Neural progenitor cell (in vitro differentiated cells): Measurements from ENCODE around the gene CNNM3. TPM values are rescaled to one million over a fixed set of nuclear protein-coding genes. Genes with fewer than 3 reads are reported as not detected.
A peak's percentile ranks its signal among the peaks of the same experiment; 100 is the strongest.

Experiments
- DNase-seq: peaks from one replicate; pipeline ENCODE4 v3.0.0-alpha.2; 2016; ENCODE audit warnings: low spot score
- H2AFZ ChIP-seq: fragments of 200-600 bp; sonication (generic); replicated peaks from 2 replicates; pipeline ENCODE4 v1.6.1; 2016; ENCODE audit warnings: antibody characterized with exemption
- H3F3A ChIP-seq: fragments of 200-600 bp; sonication (generic); 2 replicates; pipeline ENCODE4 v1.6.1; 2016; ENCODE audit warnings: antibody characterized with exemption, low read depth
- H3K27ac ChIP-seq: fragments of 200-600 bp; sonication (generic); 2 replicates; pipeline ENCODE4 v1.5.1; 2016; ENCODE audit warnings: mild to moderate bottlenecking
- H3K27me3 ChIP-seq: fragments of 200-600 bp; sonication (generic); 2 replicates; pipeline ENCODE4 v1.6.1; 2016; ENCODE audit warnings: mild to moderate bottlenecking, moderate library complexity
- H3K36me3 ChIP-seq: fragments of 200-600 bp; sonication (generic); 2 replicates; pipeline ENCODE4 v1.5.1; 2016
- H3K4me1 ChIP-seq: fragments of 200-600 bp; sonication (generic); 2 replicates; pipeline ENCODE4 v1.6.1; 2016; ENCODE audit warnings: mixed run types
- H3K4me2 ChIP-seq: fragments of 200-600 bp; sonication (generic); 2 replicates; pipeline ENCODE4 v1.6.1; 2016
- H3K4me3 ChIP-seq: fragments of 200-600 bp; sonication (generic); 2 replicates; pipeline ENCODE4 v1.5.1; 2016
- H3K79me2 ChIP-seq: fragments of 200-600 bp; sonication (generic); 2 replicates; pipeline ENCODE4 v1.6.1; 2016; ENCODE audit warnings: low read depth
- H3K9ac ChIP-seq: fragments of 200-600 bp; sonication (generic); 2 replicates; pipeline ENCODE4 v1.6.1; 2016
- H3K9me3 ChIP-seq: fragments of 200-600 bp; sonication (generic); 2 replicates; pipeline ENCODE4 v1.5.1; 2016; ENCODE audit warnings: low read depth
- H4K20me1 ChIP-seq: fragments of 200-600 bp; sonication (generic); 2 replicates; pipeline ENCODE4 v1.6.1; 2016; ENCODE audit warnings: low read depth
- H3K27ac Mint-ChIP-seq: 3 replicates; pipeline ENCODE4 v1.8.0; 2021; ENCODE audit warnings: mixed read lengths
- H3K27me3 Mint-ChIP-seq: 2 replicates; pipeline ENCODE4 v1.8.0; 2022; ENCODE audit warnings: low read depth, mild to moderate bottlenecking, inconsistent platforms, moderate library complexity, mixed read lengths; ENCODE audit not compliant: insufficient read depth
- H3K36me3 Mint-ChIP-seq: 3 replicates; pipeline ENCODE4 v1.8.0; 2021; ENCODE audit warnings: mixed read lengths
- H3K4me1 Mint-ChIP-seq: 3 replicates; pipeline ENCODE4 v1.8.0; 2021; ENCODE audit warnings: mixed read lengths
- H3K4me3 Mint-ChIP-seq: 3 replicates; pipeline ENCODE4 v1.8.0; 2021; ENCODE audit warnings: mild to moderate bottlenecking, moderate library complexity, mixed read lengths
- H3K9me3 Mint-ChIP-seq: 3 replicates; pipeline ENCODE4 v1.8.0; 2020; ENCODE audit warnings: mixed read lengths
- CTCF ChIP-seq: fragments of 200-600 bp; sonication (generic); IDR thresholded peaks from 2 replicates; pipeline ENCODE4 v1.5.1; 2017; ENCODE audit warnings: antibody characterized with exemption, mild to moderate bottlenecking
- EZH2 ChIP-seq: fragments of 200-600 bp; sonication (generic); IDR thresholded peaks from 2 replicates; pipeline ENCODE4 v1.6.1; 2017; ENCODE audit warnings: antibody characterized with exemption, mild to moderate bottlenecking, moderate library complexity
- EZH2phosphoT487 ChIP-seq: fragments of 200-600 bp; sonication (generic); IDR thresholded peaks from 2 replicates; pipeline ENCODE4 v1.6.1; 2017; ENCODE audit warnings: antibody characterized with exemption
- total RNA-seq: library from RNA; depleted of rRNA; stranded (reverse); fragments of >200 nt; gene quantifications from 2 replicates; pipeline ENCODE4 v1.2.3, GENCODE V29; 2015; ENCODE audit warnings: low replicate concordance

CNNM3 gene
- total RNA-seq, 1 donor from 2014 or later: 11.1 TPM

- H3K4me1 Mint-ChIP-seq: peaks cover 22% of the 10 kb centered on the region
These were observed 16.3 kb downstream of the CNNM3 start for GRCh38 chr2:96832408-96832753.

GRCh38 chr2:96832754-96833507, 16.9 kb downstream of the CNNM3 start:
- Mint-ChIP-seq H3K4me1 (peaks cover 22% of the 10 kb centered on the region), H3K9me3 (no peaks in the 10 kb centered on the region), H3K27me3 (peaks cover 7% of the 10 kb centered on the region), H3K4me3 (peak overlapping the region; percentile 59), H3K27ac (peak overlapping the region; percentile 82), H3K36me3 (peaks cover 38% of the 10 kb centered on the region)
- peak; percentile 93 for DNase-seq
- Histone ChIP-seq H3K27ac (peak overlapping the region; percentile 89), H3K9me3 (no peaks in the 10 kb centered on the region), H3K79me2 (no peaks in the 10 kb centered on the region), H3K4me2 (peak overlapping the region; percentile 73), H3K27me3 (no peaks in the 10 kb centered on the region), H2AFZ (peak overlapping the region; percentile 64), H3K4me3 (peak overlapping the region; percentile 27), H3F3A (peaks cover 30% of the 10 kb centered on the region), H3K9ac (no peak overlapping the region), H4K20me1 (peaks cover 27% of the 10 kb centered on the region), H3K4me1 (peaks cover 20% of the 10 kb centered on the region), H3K36me3 (no peaks in the 10 kb centered on the region)
- TF ChIP-seq CTCF (no peak), EZH2 (no peak), EZH2phosphoT487 (no peak)

More at GRCh38 chr2:96832408-96832753, 16.3 kb downstream of the CNNM3 start:
- Histone ChIP-seq H3K4me1 (peaks cover 20% of the 10 kb centered on the region), H3F3A (peaks cover 30% of the 10 kb centered on the region), H3K79me2 (no peaks in the 10 kb centered on the region), H4K20me1 (peaks cover 27% of the 10 kb centered on the region), H2AFZ (no peak overlapping the region), H3K27ac (peak overlapping the region; percentile 89), H3K9ac (no peak overlapping the region), H3K36me3 (no peaks in the 10 kb centered on the region), H3K9me3 (no peaks in the 10 kb centered on the region), H3K4me2 (peak overlapping the region; percentile 73), H3K27me3 (no peaks in the 10 kb centered on the region), H3K4me3 (no peak overlapping the region)
- Mint-ChIP-seq H3K4me3 (no peak overlapping the region), H3K9me3 (no peaks in the 10 kb centered on the region), H3K27ac (peak overlapping the region; percentile 50), H3K27me3 (peaks cover 7% of the 10 kb centered on the region), H3K36me3 (peaks cover 38% of the 10 kb centered on the region)
- no peak for TF ChIP-seq CTCF
- DNase-seq: no peak

- Mint-ChIP-seq H3K27me3 (peaks cover 5% of the 10 kb centered on the region), H3K4me1 (peaks cover 22% of the 10 kb centered on the region), H3K9me3 (no peaks in the 10 kb centered on the region), H3K4me3 (no peak overlapping the region), H3K36me3 (peaks cover 20% of the 10 kb centered on the region), H3K27ac (no peak overlapping the region)
- Histone ChIP-seq H3F3A (peaks cover 26% of the 10 kb centered on the region), H3K36me3 (no peaks in the 10 kb centered on the region), H3K4me1 (peaks cover 20% of the 10 kb centered on the region), H3K27ac (no peak overlapping the region), H3K79me2 (no peaks in the 10 kb centered on the region), H3K4me3 (no peak overlapping the region), H2AFZ (no peak overlapping the region), H3K9me3 (no peaks in the 10 kb centered on the region), H3K4me2 (no peak overlapping the region), H3K9ac (no peak overlapping the region), H4K20me1 (peaks cover 23% of the 10 kb centered on the region), H3K27me3 (no peaks in the 10 kb centered on the region)
- TF ChIP-seq CTCF (no peak), EZH2phosphoT487 (no peak), EZH2 (no peak)
- DNase-seq: no peak
These were observed 19.8 kb downstream of the CNNM3 start for GRCh38 chr2:96835830-96836229.
